ENCODE data around the gene CFAP300.

GRCh38 chr11:102114032-102114431 lies 66.8 kb downstream of the CFAP300 start:
- TF ChIP-seq CTCF (IDR thresholded peaks at IDR 0.05) = no peak
- TF ChIP-seq POLR2A (IDR thresholded peaks at IDR 0.05) = no peak

All from body of pancreas (tissue), 4 donors.